ENCODE data around the gene HMGCS2. TPM values are rescaled to one million over a fixed set of nuclear protein-coding genes. Genes with fewer than 3 reads are reported as not detected.

HMGCS2 gene
- polyA plus RNA-seq, 4 donors, result 3.9 to 140 (median 99.4) TPM

DNA sequence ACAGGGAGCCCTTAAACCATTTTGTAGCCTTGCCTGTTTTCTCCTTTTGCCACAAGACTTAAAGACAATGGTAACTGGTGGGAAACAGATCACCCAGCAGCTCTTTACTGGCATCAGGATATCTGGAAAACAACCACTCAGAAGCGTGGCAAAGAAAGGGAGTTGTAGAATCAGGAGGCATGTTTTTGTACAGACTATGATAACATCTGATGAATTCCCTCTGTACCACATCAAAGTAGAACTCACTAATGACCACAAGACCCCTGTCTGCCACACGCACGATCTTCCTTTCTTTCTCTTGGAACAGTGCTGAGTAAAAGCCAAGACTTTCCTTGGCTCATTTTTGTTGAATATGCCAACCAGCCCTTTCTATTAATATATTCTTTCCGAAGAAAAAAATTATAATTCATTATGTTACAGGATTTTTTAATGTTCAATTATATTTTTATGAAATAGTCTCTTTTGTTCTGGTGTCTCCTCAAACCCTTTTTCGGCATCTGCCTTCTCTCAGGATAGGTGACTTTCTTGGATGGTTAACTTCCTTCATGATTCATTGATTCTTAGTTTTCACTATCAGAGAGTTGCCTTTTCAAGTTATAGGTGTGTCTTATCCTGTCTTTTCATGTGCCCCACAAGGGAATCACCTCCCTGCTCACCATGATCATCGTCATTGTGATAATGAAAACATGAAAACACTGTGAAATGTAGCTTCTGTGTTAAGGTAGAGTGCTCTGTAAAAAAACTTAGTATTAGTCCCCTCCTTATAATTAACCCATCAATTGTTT lies 64.8 kb downstream of the HMGCS2 start:
- no peak for DNase-seq (ENCODE audit: low read depth in 4 of 4, low spot score in 3 of 4)

GRCh38 chr1:119702384-119702783 lies 66.3 kb downstream of the HMGCS2 start:
- DNase-seq (ENCODE audit: low read depth in 4 of 4, low spot score in 3 of 4), result no peak

DNA sequence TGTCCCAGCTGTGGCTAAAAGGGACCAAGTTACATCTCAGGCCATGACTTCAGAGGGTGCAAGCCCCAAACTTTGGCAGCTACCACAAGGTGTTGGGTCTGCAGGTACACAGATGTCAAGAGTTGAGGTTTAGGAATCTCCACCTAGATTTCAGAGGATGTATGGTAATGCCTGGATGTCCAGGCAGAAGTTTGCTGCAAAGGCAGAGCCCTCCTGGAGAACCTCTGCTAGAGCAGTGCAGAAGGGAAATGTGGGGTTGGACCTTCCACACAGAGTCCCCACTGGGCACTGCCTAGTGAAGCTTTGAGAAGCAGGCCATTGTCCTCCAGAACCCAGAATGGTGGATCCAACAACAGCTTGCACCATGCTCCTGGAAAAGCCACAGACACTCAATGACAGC lies 67.0 kb downstream of the HMGCS2 start:
- DNase-seq (ENCODE audit: low read depth in 4 of 4, low spot score in 3 of 4), result no peak

- DNase-seq (ENCODE audit: low read depth in 4 of 4, low spot score in 3 of 4), result no peak
Measured at GRCh38 chr1:119700326-119700725, 68.4 kb downstream of the HMGCS2 start.

Other genes starting within 250 kb of the HMGCS2 start
- gene ZNF697, start 120.6 kb downstream of the HMGCS2 start, polyA plus RNA-seq (ENCODE audit: insufficient read length in 4 of 4), result 10 to 100 TPM; 14.4 to 22.0 (median 20.5) TPM
- 100 to 1,000 TPM; 117 to 273 (median 258) TPM for gene PHGDH, start 57.0 kb downstream of the HMGCS2 start, polyA plus RNA-seq (ENCODE audit: insufficient read length in 4 of 4)
- gene REG4, start 42.6 kb upstream of the HMGCS2 start, polyA plus RNA-seq (ENCODE audit: insufficient read length in 4 of 4), result 1 to 10 TPM in 3 of 4 donors, not detected in 1; 1.1 to 1.6 (median 1.2) TPM
- gene ADAM30, start 127.6 kb upstream of the HMGCS2 start, polyA plus RNA-seq (ENCODE audit: insufficient read length in 4 of 4), result not detected

All from left renal pelvis (tissue), 4 donors.